DLD1 (cell line): ENCODE data around the gene KCP.

Source experiments
- in situ Hi-C: cut with HindIII; loops from 2 replicates; pipeline ENCODE4 v1.10.0; 2017; ENCODE audit warnings: low sequenced_read_pairs

The KCP gene

GRCh38 chr7:128908750-128909624 lies 1.5 kb downstream of the KCP start:
- in situ Hi-C loops: no loop called here

GRCh38 chr7:128906766-128907559 lies 3.5 kb downstream of the KCP start:
- in situ Hi-C loops: no loop called here

- in situ Hi-C loops: no loop called here
Measured at GRCh38 chr7:128906001-128906765, 4.3 kb downstream of the KCP start.

- in situ Hi-C loops: no loop called here
Measured at GRCh38 chr7:128904381-128905197, 5.9 kb downstream of the KCP start.

- in situ Hi-C loops: no loop called here
Measured at GRCh38 chr7:128903621-128904361, 6.7 kb downstream of the KCP start.

GRCh38 chr7:128902761-128903585 lies 7.5 kb downstream of the KCP start:
- in situ Hi-C loops: no loop called here

GRCh38 chr7:128900237-128900636 lies 10.3 kb downstream of the KCP start:
- in situ Hi-C loops: no loop called here

- in situ Hi-C loops: no loop called here
Measured at GRCh38 chr7:128899392-128899791, 11.1 kb downstream of the KCP start.

- in situ Hi-C loops: no loop called here
Measured at GRCh38 chr7:128895320-128895719, 15.2 kb downstream of the KCP start.

- in situ Hi-C loops: no loop called here
Measured at GRCh38 chr7:128894101-128894440, 16.4 kb downstream of the KCP start.

- in situ Hi-C loops: no loop called here
Measured at GRCh38 chr7:128893251-128894100, 17.0 kb downstream of the KCP start.

- in situ Hi-C loops: no loop called here
Measured at GRCh38 chr7:128892521-128893250, 17.8 kb downstream of the KCP start.

- in situ Hi-C loops: no loop called here
Measured at GRCh38 chr7:128891942-128892269, 18.6 kb downstream of the KCP start.

GRCh38 chr7:128891110-128891941 lies 19.2 kb downstream of the KCP start:
- in situ Hi-C loops: no loop called here

GRCh38 chr7:128890306-128891109 lies 20.0 kb downstream of the KCP start:
- in situ Hi-C loops: no loop called here

GRCh38 chr7:128889121-128889520 lies 21.4 kb downstream of the KCP start:
- in situ Hi-C loops: no loop called here
